ENCODE results near the gene LIPC.

DNA sequence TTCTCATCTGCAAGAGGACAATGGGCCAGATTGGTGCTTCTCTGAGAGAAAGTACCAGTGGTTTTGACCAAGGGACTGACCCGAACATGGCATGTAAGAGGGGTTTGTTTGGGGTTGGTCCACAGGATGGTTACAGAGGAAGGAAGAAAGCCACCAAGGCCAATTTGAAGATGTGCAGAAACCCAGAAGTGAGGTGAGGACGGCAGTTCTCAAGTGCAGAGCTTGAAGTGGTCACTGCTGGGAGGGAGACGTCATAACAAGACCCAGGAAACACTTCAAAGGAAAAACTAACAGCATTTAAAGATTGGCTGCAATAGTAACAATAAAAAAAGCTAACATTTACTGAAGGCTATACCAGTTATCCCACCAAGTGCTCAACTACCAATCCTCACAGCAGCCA lies 29.1 kb downstream of the LIPC start:
- TF ChIP-seq TAF1 (IDR thresholded peaks at IDR 0.05; ENCODE audit: low read depth) (no peak), EGR1 (IDR thresholded peaks at IDR 0.05) (no peak), NFIC (IDR thresholded peaks at IDR 0.05) (no peak), REST (IDR thresholded peaks at IDR 0.05; ENCODE audit: low read depth) (no peak), USF1 (IDR thresholded peaks at IDR 0.05) (no peak), TCF12 (IDR thresholded peaks at IDR 0.05; ENCODE audit: low read depth) (no peak), TEAD4 (IDR thresholded peaks at IDR 0.05) (no peak), CREB1 (IDR thresholded peaks at IDR 0.05; ENCODE audit: low read depth) (no peak), EP300 (IDR thresholded peaks at IDR 0.05; ENCODE audit: borderline replicate concordance) (no peak), RAD21 (IDR thresholded peaks at IDR 0.05; ENCODE audit: low read depth) (no peak), YY1 (IDR thresholded peaks at IDR 0.05; ENCODE audit: low read depth) (no peak), ZBTB7A (IDR thresholded peaks at IDR 0.05; ENCODE audit: low read depth) (no peak), CEBPB (IDR thresholded peaks at IDR 0.05) (no peak)
